Measurements from ENCODE around the gene KLHL29.

GRCh38 chr2:23681356-23682140 is 296.6 kb downstream of the KLHL29 start:
- TF ChIP-seq CTCF (conservative IDR thresholded peaks at IDR 0.05) (no peak), EZH2 (IDR thresholded peaks at IDR 0.05; ENCODE audit: low read depth) (no peak)
